Erythroblast (primary cell): Measurements from ENCODE around the gene LMNTD2.

Experiments
- GATA1 ChIP-seq: IDR thresholded peaks from 2 replicates; pipeline ENCODE4 v1.6.1; 2011; ENCODE audit warnings: low read depth, mild to moderate bottlenecking, control low read depth, low read length, moderate library complexity
- POLR2A ChIP-seq: IDR thresholded peaks from 2 replicates; pipeline ENCODE4 v1.6.1; 2011; ENCODE audit warnings: mild to moderate bottlenecking, low read length

- TF ChIP-seq POLR2A = no peak
- TF ChIP-seq GATA1 = no peak
Measured at GRCh38 chr11:603154-603553, 42.6 kb upstream of the LMNTD2 start.
